Measurements from ENCODE around the gene GTF2IRD1.

DNA sequence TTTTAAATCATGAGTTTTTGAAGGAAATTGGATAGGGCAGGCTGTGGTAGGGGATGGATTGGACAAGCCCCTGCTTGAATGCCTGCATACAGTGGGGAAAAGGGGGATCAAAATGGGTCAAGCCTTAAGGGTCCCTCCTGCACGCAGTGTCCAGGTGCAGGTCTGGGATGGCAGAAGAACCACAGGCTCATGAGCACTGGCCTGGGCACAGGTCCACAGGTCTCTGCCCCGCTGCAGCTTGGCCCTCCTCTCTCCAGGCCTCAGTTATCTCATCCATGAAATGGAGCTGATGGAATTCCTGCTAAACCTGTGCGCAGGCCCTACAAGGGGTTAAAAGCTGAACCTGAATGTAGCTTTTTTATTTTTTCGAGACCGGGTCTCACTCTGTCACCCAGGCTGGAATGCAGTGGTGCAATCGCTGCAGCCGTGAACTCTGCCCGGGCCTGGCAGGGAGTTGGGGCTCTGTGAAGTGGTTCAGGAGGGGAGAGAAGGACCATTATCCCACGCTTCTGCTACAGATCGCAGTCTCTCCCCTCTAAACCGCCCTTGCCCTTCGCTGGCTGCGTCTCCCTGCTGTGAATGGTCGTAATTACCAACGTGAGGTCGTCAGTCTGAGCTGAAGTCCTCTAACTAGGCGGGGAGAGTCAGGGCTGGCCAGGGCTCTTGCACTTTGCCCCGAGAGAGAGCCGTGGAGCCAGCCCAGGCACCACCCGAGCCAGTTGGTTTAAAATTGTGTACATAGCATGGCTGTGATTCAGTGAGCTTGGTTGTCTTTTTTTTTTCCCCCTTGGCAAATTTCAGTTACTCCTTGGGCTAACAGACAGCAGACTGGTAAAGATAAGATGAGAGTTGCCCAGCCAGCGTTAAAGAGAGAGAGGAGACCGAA is 126.3 kb downstream of the GTF2IRD1 start:
- TF ChIP-seq CTCF (conservative IDR thresholded peaks at IDR 0.05; ENCODE audit: low read depth, low read length) (no peak), EZH2 (IDR thresholded peaks at IDR 0.05; ENCODE audit: borderline replicate concordance, low read depth, low read length, poor library complexity, severe bottlenecking) (no peak)

All from A673 (cell line).